Measurements from ENCODE around the gene PAQR8. TPM values are rescaled to one million over a fixed set of nuclear protein-coding genes. Genes with fewer than 3 reads are reported as not detected.

Gene PAQR8
- total RNA-seq, 1 experiment from 2014 or later: 3.0 TPM

DNA sequence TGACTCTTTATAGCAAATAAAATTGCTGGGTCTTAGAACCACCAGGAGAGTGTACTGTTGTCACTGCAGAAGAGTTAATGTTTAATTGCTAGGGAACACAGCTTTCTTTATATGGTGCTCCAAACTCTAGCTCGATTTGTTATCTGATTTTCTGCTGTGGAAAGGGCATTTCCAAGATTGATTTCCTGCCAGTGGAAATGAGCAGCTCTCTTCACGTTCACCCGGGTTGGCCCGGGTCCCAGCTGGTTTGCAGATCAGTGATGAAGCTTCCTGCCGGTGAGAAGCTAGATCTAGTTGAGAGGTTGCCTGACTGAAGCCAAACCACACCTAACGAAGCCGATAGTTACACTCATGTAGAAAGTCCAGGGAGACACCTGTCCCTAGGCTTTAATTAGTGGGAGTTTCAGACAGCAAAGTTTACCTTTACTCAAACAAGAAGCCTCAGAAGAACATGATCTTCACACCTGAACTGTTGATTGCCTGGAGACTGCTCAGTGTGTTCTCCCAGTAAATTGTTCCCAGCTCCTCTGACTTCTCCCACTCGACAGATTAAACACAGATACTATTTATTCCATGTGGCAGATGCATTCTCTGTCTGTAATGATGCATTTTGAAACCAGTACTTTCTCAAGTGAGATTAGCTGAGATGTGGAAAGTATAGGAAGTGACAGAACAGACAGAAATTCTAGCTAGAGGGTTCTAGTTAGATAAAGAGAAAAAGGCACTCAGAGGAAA, 27.8 kb downstream of the PAQR8 start:
- Histone ChIP-seq H4K20me1 (ENCODE audit: control insufficient read depth, insufficient read depth, insufficient read length) (no peaks in the 10 kb centered on the region), H3K4me2 (ENCODE audit: insufficient read depth, insufficient read length, low read length) (no peak overlapping the region), H3K18ac (ENCODE audit: insufficient read length, low read depth, low read length) (no peak overlapping the region), H2AK5ac (ENCODE audit: insufficient read length, low read length) (no peak overlapping the region), H3K9me3 (ENCODE audit: control insufficient read depth, low read depth, low read length) (peaks cover 8% of the 10 kb centered on the region), H3T11ph (ENCODE audit: low read length) (no peak overlapping the region), H2BK15ac (ENCODE audit: low read depth, low read length) (no peak overlapping the region), H2BK12ac (ENCODE audit: insufficient read length, low read depth, low read length) (no peak overlapping the region), H3K27me3 (ENCODE audit: insufficient read depth, low read length) (no peaks in the 10 kb centered on the region), H4K91ac (ENCODE audit: insufficient read length, low read depth, low read length) (no peak overlapping the region), H3K79me2 (ENCODE audit: insufficient read depth, low read length) (no peaks in the 10 kb centered on the region), H2BK20ac (ENCODE audit: low read depth, low read length, poor library complexity, severe bottlenecking) (no peak overlapping the region), H2BK5ac (ENCODE audit: insufficient read length, low read length) (no peak overlapping the region), H3K56ac (ENCODE audit: insufficient read length, low read depth, low read length) (no peak overlapping the region), H2BK120ac (ENCODE audit: low read depth, low read length, poor library complexity, severe bottlenecking) (no peak overlapping the region), H3K4ac (ENCODE audit: low read depth, low read length) (no peak overlapping the region), H3K23me2 (ENCODE audit: insufficient read length, low read depth, low read length, poor library complexity, severe bottlenecking) (no peaks in the 10 kb centered on the region), H3K23ac (ENCODE audit: insufficient read length, low read depth, low read length) (no peak overlapping the region), H4K5ac (ENCODE audit: insufficient read length, low read depth, low read length) (no peak overlapping the region), H4K8ac (replicated peaks; ENCODE audit: insufficient read length, low read depth, low read length) (no peak overlapping the region), H3K9ac (ENCODE audit: extremely low read depth, insufficient read length, low read length) (no peak overlapping the region), H2AFZ (ENCODE audit: low read length) (no peak overlapping the region), H3K14ac (ENCODE audit: insufficient read depth, low read length) (no peak overlapping the region), H3K27ac (ENCODE audit: insufficient read length, low read depth, low read length) (no peak overlapping the region), H3K4me1 (ENCODE audit: insufficient read depth, low read length) (no peaks in the 10 kb centered on the region; the same call in 1 of the 2 replicates), H3K79me1 (ENCODE audit: insufficient read depth, low read depth, low read length, poor library complexity, severe bottlenecking) (no peaks in the 10 kb centered on the region)
- H3K4me3 Mint-ChIP-seq: no peak overlapping the region
- H3K9me3 Mint-ChIP-seq: peaks cover 8 to 21% of the 10 kb centered on the region in 2 experiments; a peak in 4 of 5 replicates
- TF ChIP-seq CTCF (conservative IDR thresholded peaks at IDR 0.05): no peak
- no CpG with 5 or more reads among the region's 8 CpGs for WGBS (ENCODE audit: extremely low coverage, insufficient read length, low lambda C conversion rate)
- no peak overlapping the region; a peak in 1 of 7 replicates for H3K27ac Mint-ChIP-seq
- no peaks in the 10 kb centered on the region for H3K27me3 Mint-ChIP-seq (ENCODE audit: low read depth)
- H3K36me3 Mint-ChIP-seq (ENCODE audit: insufficient read depth in 1 of 3, low read depth in 3 of 3): peaks cover 3 to 9% (median 7%) of the 10 kb centered on the region in 3 experiments; a peak in 5 of 7 replicates
- H3K4me1 Mint-ChIP-seq: no peaks in the 10 kb centered on the region
- no peak for DNase-seq

All from H9 (cell line).